DLD1 (cell line): ENCODE measurements around the gene ENTPD8.

Experiments
- in situ Hi-C: cut with HindIII; loops from 2 replicates; pipeline ENCODE4 v1.10.0; 2017; ENCODE audit warnings: low sequenced_read_pairs

ENTPD8 gene

GRCh38 chr9:137411645-137412380 lies 29.3 kb downstream of the ENTPD8 start:
- in situ Hi-C loops, result loop anchor here (10.0 kb wide), 1 partner anchor 47 kb away; no protein-coding TSS in a partner anchor

GRCh38 chr9:137411260-137411644 lies 29.9 kb downstream of the ENTPD8 start:
- in situ Hi-C loops, result loop anchor here (10.0 kb wide), 1 partner anchor 46 kb away; no protein-coding TSS in a partner anchor

GRCh38 chr9:137410891-137411249 lies 30.3 kb downstream of the ENTPD8 start:
- in situ Hi-C loops, result loop anchor here (10.0 kb wide), 1 partner anchor 46 kb away; no protein-coding TSS in a partner anchor

GRCh38 chr9:137410236-137410890 lies 30.8 kb downstream of the ENTPD8 start:
- in situ Hi-C loops, result loop anchor here (10.0 kb wide), 1 partner anchor 46 kb away; no protein-coding TSS in a partner anchor

- in situ Hi-C loops, result no loop called here
These were observed 31.6 kb downstream of the ENTPD8 start for GRCh38 chr9:137409515-137409914.

GRCh38 chr9:137408651-137409405 lies 32.3 kb downstream of the ENTPD8 start:
- in situ Hi-C loops, result no loop called here

- in situ Hi-C loops, result no loop called here
These were observed 33.4 kb downstream of the ENTPD8 start for GRCh38 chr9:137407590-137408300.

GRCh38 chr9:137406876-137407589 lies 34.1 kb downstream of the ENTPD8 start:
- in situ Hi-C loops, result no loop called here

- in situ Hi-C loops, result no loop called here
These were observed 34.9 kb downstream of the ENTPD8 start for GRCh38 chr9:137406085-137406760.

- in situ Hi-C loops, result no loop called here
These were observed 35.5 kb downstream of the ENTPD8 start for GRCh38 chr9:137405677-137406081.

GRCh38 chr9:137404961-137405567 lies 36.1 kb downstream of the ENTPD8 start:
- in situ Hi-C loops, result no loop called here

GRCh38 chr9:137403269-137403668 lies 37.9 kb downstream of the ENTPD8 start:
- in situ Hi-C loops, result no loop called here

GRCh38 chr9:137402746-137403145 lies 38.4 kb downstream of the ENTPD8 start:
- in situ Hi-C loops, result no loop called here

- in situ Hi-C loops, result no loop called here
These were observed 42.3 kb downstream of the ENTPD8 start for GRCh38 chr9:137398561-137399468.

GRCh38 chr9:137397675-137398423 lies 43.3 kb downstream of the ENTPD8 start:
- in situ Hi-C loops, result no loop called here

GRCh38 chr9:137396634-137397367 lies 44.4 kb downstream of the ENTPD8 start:
- in situ Hi-C loops, result no loop called here

GRCh38 chr9:137396227-137396626 lies 44.9 kb downstream of the ENTPD8 start:
- in situ Hi-C loops, result no loop called here
